ACC112 (cell line): Measurements from ENCODE around the gene MPP7.
A peak's percentile ranks its signal among the peaks of the same experiment; 100 is the strongest.

Experiments used
- H2AFZ ChIP-seq: fragments of 200-600 bp; sonication (generic); one replicate; pipeline ENCODE4 v1.6.0; 2017; ENCODE audit warnings: antibody characterized with exemption, low read length; ENCODE audit not compliant: unreplicated experiment
- H3K27ac ChIP-seq: fragments of 200-600 bp; sonication (generic); 2 replicates; pipeline ENCODE4 v1.5.1; 2014; ENCODE audit warnings: low read depth, mild to moderate bottlenecking, antibody characterized with exemption, low read length, moderate library complexity
- H3K27me3 ChIP-seq: fragments of 200-600 bp; sonication (generic); 2 replicates; pipeline ENCODE4 v1.6.1; 2014; ENCODE audit warnings: mild to moderate bottlenecking, antibody characterized with exemption, low read length, moderate library complexity, mixed read lengths; ENCODE audit not compliant: insufficient read depth
- H3K36me3 ChIP-seq: fragments of 200-600 bp; sonication (generic); 2 replicates; pipeline ENCODE4 v1.6.1; 2016; ENCODE audit warnings: mild to moderate bottlenecking, antibody characterized with exemption, low read length, moderate library complexity, mixed read lengths; ENCODE audit not compliant: insufficient read depth
- H3K4me1 ChIP-seq: fragments of 200-600 bp; sonication (generic); one replicate; pipeline ENCODE4 v1.6.1; 2016; ENCODE audit warnings: low read length, mixed read lengths; ENCODE audit not compliant: insufficient read depth, unreplicated experiment, control insufficient read depth
- H3K4me3 ChIP-seq: fragments of 200-600 bp; sonication (generic); 2 replicates; pipeline ENCODE4 v1.5.1; 2014; ENCODE audit warnings: mild to moderate bottlenecking, low read depth, low read length
- H3K79me2 ChIP-seq: fragments of 200-600 bp; sonication (generic); one replicate; pipeline ENCODE4 v1.6.0; 2016; ENCODE audit warnings: low read length; ENCODE audit not compliant: control insufficient read depth, unreplicated experiment, insufficient read depth

MPP7 gene

DNA sequence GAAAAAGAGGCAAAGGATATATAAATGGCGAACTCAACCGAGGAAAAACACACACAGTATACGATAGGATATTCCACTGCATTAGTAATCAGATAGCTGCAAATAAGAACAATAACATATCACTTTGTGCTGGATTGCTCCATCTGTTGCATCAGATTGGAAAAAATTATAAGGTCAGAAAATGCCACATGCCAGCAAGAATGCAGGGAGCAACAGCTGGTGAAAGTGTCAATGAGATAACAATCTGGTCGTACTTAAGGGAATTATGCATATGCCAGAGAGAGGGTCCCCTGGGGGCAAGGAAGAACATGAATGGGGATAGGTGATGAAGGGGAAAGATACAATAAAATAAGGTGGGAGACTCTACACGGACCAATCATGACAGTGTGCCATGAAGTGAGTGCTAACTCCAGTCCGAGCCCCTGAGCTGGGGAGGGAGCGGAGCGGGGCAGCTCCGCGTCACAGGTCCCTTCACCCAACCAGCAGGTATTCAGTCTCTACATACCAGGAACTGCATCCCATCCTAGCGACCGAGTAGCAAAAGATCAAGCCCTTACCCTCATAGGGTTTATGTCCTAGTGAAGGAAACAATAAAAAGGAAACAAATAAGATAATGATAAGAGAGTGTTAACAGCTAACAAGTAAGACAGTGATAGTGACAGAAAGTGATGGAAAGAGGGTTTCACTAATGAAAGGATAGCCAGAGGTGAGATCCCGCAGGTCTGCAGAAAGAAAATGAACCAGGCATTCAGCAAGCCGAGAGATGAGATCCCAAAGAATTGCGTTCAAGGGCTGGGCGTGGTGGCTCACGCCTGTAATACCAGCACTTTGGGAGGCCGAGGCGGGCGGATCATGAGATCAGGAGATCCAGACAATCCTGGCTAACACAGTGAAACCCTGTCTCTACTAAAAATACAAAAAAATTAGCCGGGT lies 9.4 kb downstream of the MPP7 start:
- peaks cover 18% of the 10 kb centered on the region for H3K4me1 ChIP-seq
- H3K27ac ChIP-seq: no peak overlapping the region
- no peaks in the 10 kb centered on the region for H3K79me2 ChIP-seq
- H3K36me3 ChIP-seq: no peaks in the 10 kb centered on the region
- H3K27me3 ChIP-seq: no peaks in the 10 kb centered on the region
- H3K4me3 ChIP-seq: no peak overlapping the region
- no peak overlapping the region for H2AFZ ChIP-seq

DNA sequence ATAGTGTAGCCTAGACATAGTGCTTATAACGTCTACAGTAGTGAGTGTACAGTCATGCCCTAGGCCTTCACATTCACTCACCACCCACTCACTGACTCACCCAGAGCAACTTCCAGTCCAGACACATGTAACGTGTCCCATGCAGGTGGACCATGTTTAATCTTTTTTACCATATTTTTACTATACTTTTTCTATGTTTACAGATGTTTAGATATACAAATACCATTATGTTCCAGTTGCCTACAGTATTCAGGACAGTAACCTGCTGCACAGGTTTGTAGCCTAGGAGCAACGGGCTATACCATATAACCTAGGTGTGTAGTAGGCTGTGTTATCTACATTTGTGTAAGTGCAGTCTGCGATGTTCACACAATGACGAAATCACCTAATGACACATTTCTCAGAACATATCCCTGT lies 11.0 kb downstream of the MPP7 start:
- H2AFZ ChIP-seq: no peak overlapping the region
- no peaks in the 10 kb centered on the region for H3K36me3 ChIP-seq
- H3K79me2 ChIP-seq: no peaks in the 10 kb centered on the region
- peaks cover 18% of the 10 kb centered on the region for H3K4me1 ChIP-seq
- H3K27me3 ChIP-seq: no peaks in the 10 kb centered on the region
- H3K27ac ChIP-seq: peak overlapping the region; percentile 54; the same call in 1 of the 2 replicates
- H3K4me3 ChIP-seq: no peak overlapping the region

DNA sequence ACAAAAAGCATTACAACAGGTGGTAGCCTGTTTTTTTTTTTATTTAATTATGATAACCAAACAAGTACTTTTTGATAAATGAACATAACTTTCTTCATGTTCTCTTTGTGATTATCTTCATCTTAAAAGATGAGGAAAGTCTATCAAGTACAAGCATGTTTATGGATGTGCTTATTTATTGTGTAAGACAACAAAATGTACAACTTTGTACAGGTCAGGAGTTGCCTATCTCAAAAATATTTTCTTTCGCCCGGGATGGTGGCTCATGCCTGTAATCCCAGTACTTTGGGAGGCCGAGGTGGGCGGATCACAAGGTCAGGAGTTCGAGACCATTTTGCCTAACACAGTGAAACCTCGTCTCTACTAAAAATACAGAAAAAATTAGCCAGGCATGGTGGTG lies 17.0 kb downstream of the MPP7 start:
- Histone ChIP-seq H3K4me3 (no peak overlapping the region), H2AFZ (no peak overlapping the region), H3K27ac (no peak overlapping the region), H3K36me3 (no peaks in the 10 kb centered on the region), H3K4me1 (peaks cover 1% of the 10 kb centered on the region), H3K79me2 (no peaks in the 10 kb centered on the region), H3K27me3 (no peaks in the 10 kb centered on the region)

DNA sequence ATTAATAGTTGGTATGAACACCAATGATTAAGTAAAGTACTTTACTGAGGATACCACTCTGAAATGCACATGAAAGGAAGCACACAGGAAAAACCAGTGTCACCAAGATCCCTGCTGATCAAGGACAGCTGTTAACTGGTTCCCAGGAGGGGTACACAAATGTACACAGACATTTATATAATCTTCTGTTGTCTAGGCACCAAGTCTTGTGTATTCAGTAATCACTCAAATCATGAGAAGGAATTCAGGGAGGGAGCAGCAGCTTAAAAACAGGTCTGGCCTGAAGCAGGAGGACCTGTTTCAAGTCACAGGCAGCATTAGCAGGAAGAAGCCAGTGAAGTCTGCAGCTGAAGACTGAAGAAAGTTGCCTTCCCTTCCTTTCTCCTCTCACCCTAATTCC lies 18.7 kb downstream of the MPP7 start:
- Histone ChIP-seq H3K27me3 (no peaks in the 10 kb centered on the region), H3K4me1 (peaks cover 10% of the 10 kb centered on the region), H3K27ac (no peak overlapping the region), H3K36me3 (no peaks in the 10 kb centered on the region), H2AFZ (no peak overlapping the region), H3K79me2 (no peaks in the 10 kb centered on the region), H3K4me3 (no peak overlapping the region)

DNA sequence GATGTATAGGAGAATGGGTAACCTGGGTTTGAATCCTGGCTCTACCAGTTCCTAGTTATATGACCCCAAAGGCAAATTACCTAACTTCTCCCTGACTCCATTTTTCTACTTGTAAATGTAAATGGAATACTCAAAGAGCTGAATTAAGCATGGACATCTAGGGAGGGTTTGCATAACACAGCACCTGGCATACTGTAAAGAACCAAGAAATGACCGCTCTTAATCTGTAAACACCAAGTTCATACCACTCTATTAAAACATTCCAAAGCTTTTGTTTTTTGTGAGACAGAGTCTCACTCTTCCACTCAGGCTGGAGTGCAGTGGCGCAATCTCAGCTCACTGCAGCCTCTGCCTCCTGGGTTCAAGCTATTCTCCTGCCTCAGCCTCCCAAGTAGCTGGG lies 19.6 kb downstream of the MPP7 start:
- H3K27ac ChIP-seq: no peak overlapping the region
- H3K4me1 ChIP-seq: peaks cover 10% of the 10 kb centered on the region
- H3K4me3 ChIP-seq: no peak overlapping the region
- no peaks in the 10 kb centered on the region for H3K36me3 ChIP-seq
- H2AFZ ChIP-seq: no peak overlapping the region
- no peaks in the 10 kb centered on the region for H3K27me3 ChIP-seq
- no peaks in the 10 kb centered on the region for H3K79me2 ChIP-seq

DNA sequence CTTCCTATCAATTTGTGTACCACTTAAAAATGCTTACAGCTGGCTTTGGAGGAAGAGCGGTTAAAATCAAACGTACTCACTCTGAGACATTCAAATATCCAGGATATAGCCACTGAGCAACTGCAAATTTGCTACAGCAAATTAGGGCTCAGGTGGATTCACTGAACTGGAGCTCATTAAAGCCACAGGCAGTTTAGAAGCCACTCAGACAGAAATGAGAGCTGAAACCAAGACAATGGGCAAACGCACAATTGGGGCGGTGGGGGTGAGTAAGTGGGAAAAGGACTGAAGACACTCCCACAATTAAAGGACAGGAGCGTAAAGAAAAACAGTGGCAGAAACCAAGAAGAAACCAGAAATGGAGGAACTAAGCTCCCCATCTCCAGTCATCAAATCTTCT lies 20.5 kb downstream of the MPP7 start:
- Histone ChIP-seq H3K27me3 (no peaks in the 10 kb centered on the region), H3K4me3 (no peak overlapping the region), H3K27ac (no peak overlapping the region), H3K36me3 (no peaks in the 10 kb centered on the region), H3K4me1 (peaks cover 10% of the 10 kb centered on the region), H2AFZ (no peak overlapping the region), H3K79me2 (no peaks in the 10 kb centered on the region)

DNA sequence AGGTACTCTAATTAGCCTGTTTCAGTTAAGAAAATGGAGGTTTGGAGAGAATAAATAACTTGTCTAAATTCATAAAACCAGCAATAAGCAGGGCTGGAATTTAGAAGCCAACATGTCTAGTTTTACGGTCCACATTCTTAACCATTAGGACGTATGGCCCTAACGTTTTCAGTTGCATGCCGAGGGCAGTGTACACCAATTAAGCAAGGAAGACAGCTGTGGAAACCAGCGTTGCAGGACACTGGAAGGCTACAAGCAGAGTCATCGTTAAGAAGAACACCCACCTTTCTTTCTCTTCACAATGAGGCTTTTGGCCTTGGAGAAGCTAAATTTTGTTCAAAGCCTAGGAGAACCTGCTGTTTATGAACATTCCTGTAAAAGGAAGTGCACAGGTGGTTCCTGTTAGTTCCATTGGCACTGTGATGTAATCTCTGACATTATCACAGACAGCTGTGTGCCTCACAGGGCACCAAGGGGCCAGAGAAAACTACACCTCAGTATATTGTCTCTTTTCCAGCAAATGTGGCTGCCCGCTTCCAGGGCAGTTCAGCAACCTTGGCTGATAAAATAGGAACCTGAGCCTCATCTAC lies 21.0 kb downstream of the MPP7 start:
- Histone ChIP-seq H3K4me3 (no peak overlapping the region), H3K4me1 (peaks cover 10% of the 10 kb centered on the region), H2AFZ (no peak overlapping the region), H3K27ac (no peak overlapping the region), H3K36me3 (no peaks in the 10 kb centered on the region), H3K27me3 (no peaks in the 10 kb centered on the region), H3K79me2 (no peaks in the 10 kb centered on the region)

DNA sequence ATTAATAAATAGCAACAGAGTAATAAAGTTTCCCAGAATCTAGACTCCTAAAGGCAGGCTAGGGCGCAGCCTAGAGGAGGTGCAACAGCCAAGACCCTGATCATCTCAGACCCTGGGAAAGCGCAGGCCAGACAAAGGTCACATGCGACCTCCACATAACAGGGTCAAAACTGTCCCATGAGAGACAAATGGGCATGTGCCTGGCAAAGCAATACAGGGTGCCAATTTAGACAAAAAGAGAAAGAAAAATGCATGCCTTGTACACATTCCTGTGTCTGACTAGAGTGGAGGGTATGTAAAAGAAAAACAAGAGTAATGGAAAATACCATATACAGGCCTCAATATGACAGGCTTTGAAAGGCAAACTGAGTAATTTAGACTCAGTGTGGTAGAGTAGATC lies 22.2 kb downstream of the MPP7 start:
- H3K36me3 ChIP-seq: no peaks in the 10 kb centered on the region
- H3K27me3 ChIP-seq: no peaks in the 10 kb centered on the region
- no peak overlapping the region for H3K4me3 ChIP-seq
- H3K4me1 ChIP-seq: peaks cover 10% of the 10 kb centered on the region
- peak overlapping the region; percentile 52 for H3K27ac ChIP-seq
- no peak overlapping the region for H2AFZ ChIP-seq
- no peaks in the 10 kb centered on the region for H3K79me2 ChIP-seq

DNA sequence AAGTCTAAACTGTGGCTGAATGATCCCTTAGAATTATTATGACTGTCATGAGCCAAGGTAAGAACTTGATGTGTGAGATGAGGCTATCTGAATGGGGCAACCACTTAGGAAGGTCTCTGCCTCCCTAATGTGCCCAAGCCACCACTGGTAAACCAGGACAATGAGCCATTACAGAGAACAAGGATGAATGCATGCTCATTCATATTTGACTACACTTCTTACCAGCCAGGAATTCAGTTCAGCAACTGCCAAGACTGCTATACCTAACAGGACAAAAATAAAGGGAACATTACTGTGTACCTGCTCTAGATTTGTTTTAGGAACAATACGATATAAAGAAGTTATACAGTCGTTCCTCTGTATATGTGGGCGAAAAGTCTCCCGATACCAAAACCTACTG lies 23.0 kb downstream of the MPP7 start:
- peak overlapping the region; percentile 34 for H3K27ac ChIP-seq
- H3K4me1 ChIP-seq: peaks cover 10% of the 10 kb centered on the region
- no peaks in the 10 kb centered on the region for H3K27me3 ChIP-seq
- no peak overlapping the region for H3K4me3 ChIP-seq
- H3K79me2 ChIP-seq: no peaks in the 10 kb centered on the region
- no peak overlapping the region for H2AFZ ChIP-seq
- H3K36me3 ChIP-seq: no peaks in the 10 kb centered on the region

DNA sequence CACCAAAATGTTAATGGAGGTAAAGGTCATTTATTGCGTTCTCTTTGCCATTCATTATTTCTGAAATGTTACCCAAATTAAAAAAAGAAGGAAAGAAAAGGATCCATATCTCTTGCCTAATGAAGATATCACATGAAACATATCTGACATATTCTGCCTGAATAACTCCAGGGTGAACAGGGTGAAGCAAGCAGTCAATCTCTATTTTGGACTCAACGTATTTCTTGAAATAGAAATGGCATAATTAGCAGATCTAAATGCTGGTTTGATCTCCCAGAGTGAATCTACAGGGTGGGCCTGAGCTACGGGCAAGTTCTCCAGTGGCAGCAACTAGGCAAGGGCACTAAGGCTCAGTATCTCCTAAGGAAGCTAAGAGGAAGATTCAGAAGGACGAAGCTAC lies 24.0 kb downstream of the MPP7 start:
- no peaks in the 10 kb centered on the region for H3K79me2 ChIP-seq

DNA sequence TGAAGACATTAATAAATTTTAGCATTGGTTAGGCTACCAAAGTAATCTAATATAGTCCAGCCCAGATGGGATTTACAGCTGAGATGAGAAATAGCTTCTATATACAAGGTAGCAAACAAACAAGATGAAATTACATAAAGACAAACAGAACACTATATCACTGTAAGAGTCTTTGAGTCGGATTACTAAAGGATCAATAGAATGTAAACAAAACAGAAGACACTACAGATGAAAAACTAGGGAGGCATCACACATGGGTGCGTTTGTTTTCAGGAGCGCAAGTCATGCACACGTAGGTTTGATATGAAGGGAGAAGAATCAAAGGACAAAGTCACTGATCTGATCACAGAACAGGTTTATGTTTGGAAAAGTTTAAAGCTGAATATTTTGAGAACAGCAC lies 26.5 kb downstream of the MPP7 start:
- no peak overlapping the region for H3K27ac ChIP-seq

More for the DNA sequence above, 24.0 kb downstream of the MPP7 start:
- H2AFZ ChIP-seq: no peak overlapping the region
- no peak overlapping the region for H3K27ac ChIP-seq
- H3K36me3 ChIP-seq: no peaks in the 10 kb centered on the region
- no peaks in the 10 kb centered on the region for H3K27me3 ChIP-seq
- H3K4me3 ChIP-seq: no peak overlapping the region
- H3K4me1 ChIP-seq: peaks cover 10% of the 10 kb centered on the region

More for the DNA sequence above, 26.5 kb downstream of the MPP7 start:
- H3K4me1 ChIP-seq: peaks cover 10% of the 10 kb centered on the region
- H2AFZ ChIP-seq: no peak overlapping the region
- 0 out of 2 replicates have a peak, but pooled peaks cover 1% of the 10 kb centered on the region for H3K27me3 ChIP-seq
- H3K36me3 ChIP-seq: no peaks in the 10 kb centered on the region
- no peaks in the 10 kb centered on the region for H3K79me2 ChIP-seq
- H3K4me3 ChIP-seq: no peak overlapping the region
